GM19025 (cell line): ENCODE data around the gene CCDC78.
"Not testable (repeated sequence)": the region's sequence is repeated elsewhere in the genome, so short reads cannot be mapped to it uniquely, and the experiment has no call there.

ENCODE experiments used
- ATAC-seq: cut with Tn5 transposase; IDR thresholded peaks from one replicate; pipeline ENCODE4 v1.9.1; 2021; ENCODE audit warnings: mild to moderate bottlenecking, low read depth, moderate library complexity; ENCODE audit not compliant: unreplicated experiment

The CCDC78 gene

DNA sequence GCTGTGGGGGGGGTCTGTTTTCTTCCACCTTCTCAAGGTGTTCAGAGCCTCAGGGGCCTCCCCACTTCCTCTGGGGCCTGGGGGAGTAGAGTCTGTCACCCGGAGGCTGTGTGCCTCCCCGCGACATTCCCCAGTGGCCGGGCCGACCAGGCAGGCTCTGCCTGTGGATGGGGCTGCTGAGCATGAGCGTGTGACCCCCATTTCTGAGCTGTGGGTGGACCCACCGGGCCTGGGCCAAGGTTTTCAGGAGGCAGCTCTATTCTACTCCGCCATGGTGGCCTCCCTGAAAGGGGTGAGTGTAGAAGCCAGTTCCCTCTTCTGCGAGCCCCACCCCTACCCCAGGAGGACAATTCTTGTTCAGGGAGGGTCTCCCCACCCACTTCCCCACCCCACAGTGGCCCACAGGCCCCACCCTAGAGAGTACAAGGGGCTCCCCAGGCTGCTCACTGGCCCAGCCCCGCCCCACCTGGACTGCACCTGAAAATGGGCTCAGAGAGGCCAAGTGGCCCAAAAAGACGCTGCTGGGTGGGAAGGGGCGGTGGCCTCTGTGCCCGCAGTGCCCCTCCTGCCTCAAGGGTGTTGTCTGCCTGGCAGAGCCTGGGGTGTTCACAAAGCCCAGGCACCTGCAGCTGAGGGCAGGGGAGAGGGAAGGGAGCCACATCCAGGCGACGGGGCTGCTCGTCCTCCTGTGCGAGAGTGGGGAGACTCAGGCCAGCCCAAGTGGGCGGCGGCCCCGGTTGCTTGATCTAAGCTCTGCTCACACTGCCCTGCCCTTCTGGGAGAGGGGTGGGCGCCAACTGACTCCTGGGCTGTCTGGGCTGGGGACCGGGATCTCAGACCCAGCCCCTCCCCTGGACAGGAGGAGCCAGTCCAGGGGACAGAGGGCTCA is 35.6 kb upstream of the CCDC78 start:
- no peak for ATAC-seq

DNA sequence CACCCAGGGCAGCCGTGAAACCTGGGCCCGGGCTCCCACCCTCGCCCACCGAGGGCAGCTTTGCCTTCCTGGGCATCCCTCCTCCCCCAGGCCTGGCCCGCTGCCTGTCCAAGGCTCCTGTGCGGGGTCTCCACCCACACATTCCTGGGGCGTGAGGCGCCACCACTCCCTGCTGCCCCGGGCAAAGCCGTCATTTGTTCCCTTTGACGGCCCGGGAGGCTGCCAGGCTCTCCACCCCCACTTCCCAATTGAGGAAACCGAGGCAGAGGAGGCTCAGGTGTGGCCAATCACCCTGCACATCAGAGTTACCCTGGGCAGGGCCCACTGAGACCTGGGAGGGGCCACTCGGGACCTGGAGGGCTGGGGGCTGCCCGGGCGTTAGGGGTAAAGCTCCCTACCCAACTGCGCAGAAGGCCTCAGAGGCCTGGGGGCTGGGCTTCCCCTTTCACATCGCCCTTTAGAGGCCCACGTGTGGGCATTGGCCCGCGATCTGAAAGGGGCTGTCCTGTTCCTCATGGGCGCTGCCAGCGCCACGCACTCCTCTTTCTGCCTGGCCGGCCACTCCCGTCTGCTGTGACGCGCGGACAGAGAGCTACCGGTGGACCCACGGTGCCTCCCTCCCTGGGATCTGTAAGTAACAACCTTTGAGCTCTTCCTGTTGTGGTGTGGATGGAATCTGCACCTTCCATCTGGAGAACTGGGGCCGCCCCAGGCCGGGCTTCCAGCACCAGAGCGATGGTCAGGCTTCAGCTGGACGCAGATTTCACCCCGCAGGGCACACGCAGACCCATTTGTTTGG is 34.5 kb upstream of the CCDC78 start, which contains the start of gene MSLN:
TSS of gene MSLN (plus strand) at position 190 of the 799 bp plus-strand sequence. CDS start 1,947 bp downstream, outside the sequence.
- no peak for ATAC-seq

DNA sequence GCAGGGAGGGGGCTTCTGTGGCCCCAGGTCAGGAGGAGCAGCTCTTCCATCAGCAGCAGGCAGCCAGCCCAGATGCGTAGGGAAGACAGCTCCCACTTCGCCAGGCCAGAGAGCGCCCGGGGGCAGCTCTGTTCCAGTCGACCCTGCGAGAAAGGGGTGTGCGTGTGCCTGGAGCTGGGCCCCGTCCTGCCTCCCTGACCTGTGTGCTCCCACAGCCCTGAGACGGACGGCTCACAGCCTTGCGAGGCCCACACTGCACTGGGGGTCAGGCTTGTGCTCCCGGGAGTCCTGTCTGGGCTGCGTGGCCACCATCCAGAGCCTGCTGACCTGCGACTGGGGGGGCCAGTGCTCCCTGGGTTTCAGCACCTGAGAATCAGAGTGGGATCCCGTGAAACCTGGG is 33.8 kb upstream of the CCDC78 start:
- ATAC-seq = no peak

DNA sequence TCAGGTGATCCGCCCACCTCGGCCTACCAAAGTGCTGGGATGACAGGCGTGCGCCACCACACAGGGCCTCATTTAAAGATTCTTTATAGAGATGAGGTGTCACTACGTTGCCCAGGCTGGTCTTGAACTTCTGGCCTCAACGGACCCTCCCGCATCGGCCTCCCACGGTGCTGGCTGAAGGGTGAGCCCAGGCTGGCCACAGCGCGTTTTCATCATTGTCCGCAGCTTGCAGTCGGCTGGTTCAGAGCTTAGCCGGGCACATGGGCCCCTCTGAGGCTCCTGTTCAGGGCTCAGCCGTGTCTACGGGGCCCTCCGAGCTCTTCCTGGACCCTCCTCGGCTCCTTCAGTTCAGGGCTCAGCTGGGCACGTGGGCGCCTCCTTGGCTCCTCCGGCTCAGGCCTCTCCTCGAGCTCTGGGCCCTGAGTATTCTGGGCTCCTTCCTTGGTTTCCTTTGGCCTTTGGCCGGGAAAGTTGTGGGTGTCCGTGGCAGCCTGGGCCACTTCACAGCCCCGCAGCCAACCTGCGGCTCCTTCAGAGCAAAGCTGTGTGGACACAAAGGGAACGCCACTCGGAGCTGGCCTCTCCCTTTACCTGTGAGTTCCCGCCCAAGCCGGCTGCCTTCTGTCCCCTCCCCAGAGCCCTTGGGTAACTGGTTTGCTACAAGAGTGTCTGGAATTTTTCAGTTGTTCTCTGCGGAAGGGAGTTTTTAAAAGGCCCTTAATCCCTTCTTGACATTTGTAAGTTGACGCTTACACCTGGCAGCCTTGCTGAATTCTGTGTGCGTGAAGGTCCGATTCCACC is 33.1 kb upstream of the CCDC78 start:
- ATAC-seq = no peak

DNA sequence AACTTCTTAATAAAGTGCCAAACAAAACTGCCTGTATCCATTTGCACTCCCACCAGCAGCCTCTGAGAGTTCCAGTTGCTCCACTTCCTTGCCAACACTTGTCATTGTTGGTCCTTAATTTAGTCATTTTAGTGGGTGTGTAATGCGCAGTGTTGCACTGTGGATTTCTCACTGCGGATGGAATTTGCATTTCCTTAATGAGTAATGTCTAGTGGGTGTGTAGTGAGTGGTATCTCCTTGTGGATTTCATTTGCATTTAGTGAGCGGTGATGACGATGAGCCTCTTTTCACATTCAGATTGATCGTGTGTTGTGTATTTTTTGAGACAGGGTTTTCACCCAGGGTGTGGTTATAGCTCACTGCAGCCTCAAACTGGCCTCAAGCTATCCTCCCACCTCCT is 30.2 kb upstream of the CCDC78 start:
- ATAC-seq = no peak

- no peak for ATAC-seq
Observed at GRCh38 chr16:754656-755055, 28.4 kb upstream of the CCDC78 start.

GRCh38 chr16:754121-754607 is 27.9 kb upstream of the CCDC78 start:
- ATAC-seq = not testable (repeated sequence)

DNA sequence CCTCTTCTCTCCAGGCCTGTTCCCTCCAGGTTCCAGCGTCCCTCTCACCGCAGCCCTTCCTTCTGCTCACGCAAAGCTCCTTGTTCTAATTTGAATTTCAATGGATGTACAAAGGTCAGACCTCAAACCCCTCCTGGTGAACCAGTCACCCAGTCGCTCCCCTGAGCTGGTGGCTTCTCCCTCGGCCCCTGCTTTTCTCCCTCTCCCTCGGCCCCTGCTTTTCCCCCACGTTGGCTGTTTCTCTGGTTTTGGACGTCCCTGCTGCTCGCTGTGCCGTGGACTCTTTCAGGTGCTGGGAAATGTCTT is 25.7 kb upstream of the CCDC78 start:
- ATAC-seq = no peak

GRCh38 chr16:751152-752006 is 25.1 kb upstream of the CCDC78 start:
- no peak for ATAC-seq

DNA sequence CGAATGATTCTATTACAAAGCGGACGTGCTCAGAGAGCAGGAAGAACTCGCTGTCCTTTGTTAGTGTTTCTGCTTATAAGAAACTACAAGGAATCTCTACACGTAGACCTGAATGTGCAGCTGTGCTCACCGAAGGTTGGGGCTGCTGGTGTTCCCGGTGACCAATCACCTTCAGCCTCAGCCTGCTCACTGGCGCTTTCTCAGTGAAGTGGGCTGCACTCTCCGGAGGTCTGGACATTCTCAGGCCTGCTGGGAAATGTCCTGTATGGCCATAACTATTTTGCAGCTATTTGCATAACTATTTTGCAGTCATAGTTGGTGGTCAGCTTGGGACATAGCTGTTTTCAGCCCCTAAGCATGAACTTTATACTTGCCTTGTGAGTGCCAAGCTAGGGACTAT is 24.2 kb upstream of the CCDC78 start:
- no peak for ATAC-seq

DNA sequence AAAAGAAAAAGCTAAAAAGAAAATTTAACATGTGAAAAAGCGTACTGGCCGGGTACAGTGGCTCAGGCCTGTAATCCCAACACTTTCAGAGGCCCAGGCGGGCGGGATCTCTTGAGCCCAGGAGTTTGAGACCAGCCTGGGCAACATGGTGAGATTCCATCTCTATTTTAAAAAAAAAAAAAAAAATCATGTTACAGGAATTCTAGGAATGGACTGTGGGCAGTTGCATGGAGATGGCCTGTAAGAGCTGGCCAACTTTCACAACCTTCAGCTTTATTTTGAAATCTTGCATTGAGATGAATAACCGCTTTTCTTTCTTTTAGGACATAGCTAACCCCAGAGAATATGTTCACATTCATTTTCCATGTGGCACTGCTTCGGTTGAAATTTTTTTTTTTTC is 22.8 kb upstream of the CCDC78 start:
- no peak for ATAC-seq

DNA sequence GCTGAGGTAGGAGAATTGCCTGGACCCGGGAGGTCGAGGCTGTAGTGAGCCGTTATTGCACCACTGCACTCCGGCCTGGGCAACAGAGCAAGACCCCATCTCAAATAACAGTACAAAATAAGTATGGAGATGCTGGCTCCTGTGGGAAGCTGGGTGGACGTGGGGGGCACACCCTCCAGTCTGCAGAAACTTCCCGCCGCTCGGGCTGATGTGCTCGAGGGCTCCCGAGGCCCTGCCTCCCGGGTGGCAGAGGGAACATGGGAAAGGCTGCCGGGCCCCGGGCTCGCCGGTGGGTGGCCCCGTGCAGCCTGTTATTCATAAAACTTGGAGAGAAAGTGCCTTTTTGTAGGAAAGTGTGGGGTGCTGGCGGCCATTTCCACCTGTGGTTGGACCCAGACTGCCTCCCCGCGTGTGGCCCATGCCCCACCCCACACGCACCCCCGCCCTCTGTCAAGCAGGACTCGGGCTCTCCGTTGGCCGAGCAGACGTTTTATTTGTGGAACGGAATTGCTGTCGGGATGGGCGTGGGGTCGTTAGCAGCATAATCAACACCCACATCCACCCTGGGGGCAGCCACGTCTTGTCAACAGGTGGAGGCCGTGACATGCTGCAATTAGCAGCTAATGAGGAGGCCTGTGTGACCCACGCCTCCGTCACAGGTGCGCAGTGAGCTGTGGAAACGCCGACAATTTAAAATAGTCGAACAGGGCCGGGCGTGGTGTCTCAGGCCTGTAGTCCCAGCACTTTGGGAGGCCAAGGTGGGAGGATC is 21.9 kb upstream of the CCDC78 start:
- ATAC-seq = no peak

- ATAC-seq = no peak
Observed at GRCh38 chr16:746637-747036, 20.4 kb upstream of the CCDC78 start.

DNA sequence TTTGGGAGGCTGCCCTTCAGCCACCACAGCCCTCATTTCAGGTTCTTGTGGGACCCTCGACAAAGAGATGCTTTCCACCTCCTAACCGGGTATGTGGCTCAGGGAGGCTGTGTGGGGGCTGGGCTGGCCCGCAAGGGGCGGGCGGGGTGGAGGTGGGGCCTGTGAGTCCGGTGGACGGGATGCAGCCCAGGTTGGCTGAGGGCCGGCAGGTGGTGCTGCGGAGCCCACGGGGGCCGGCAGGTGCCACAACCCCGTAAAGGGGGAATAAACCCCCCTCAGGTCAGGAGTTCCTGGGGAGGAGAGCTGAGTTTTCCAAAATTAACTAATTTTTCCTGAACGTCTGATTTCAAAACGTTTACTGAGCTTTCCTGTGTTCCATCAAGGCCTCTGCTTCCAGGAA is 19.5 kb upstream of the CCDC78 start:
- no peak for ATAC-seq

- ATAC-seq = no peak
Observed at GRCh38 chr16:743794-744500, 17.7 kb upstream of the CCDC78 start.

GRCh38 chr16:742894-743293 is 16.7 kb upstream of the CCDC78 start:
- ATAC-seq = not testable (repeated sequence)

GRCh38 chr16:741986-742629 is 15.9 kb upstream of the CCDC78 start:
- ATAC-seq = no peak
